A549 (cell line): ENCODE data around the gene MCRIP1. TPM values are rescaled to one million over a fixed set of nuclear protein-coding genes. Genes with fewer than 3 reads are reported as not detected.

ENCODE experiments used
- ATAC-seq, 2 experiments: fragments of 200-7000 bp in 1 of 2; fragments of >200 bp in 1 of 2; cut with Nextera tagmentation in 1 of 2; cut with Tn5 transposase in 1 of 2; 3 replicates each; pipeline versions ENCODE4 v1.8.0 to v1.9.1; 2018 to 2020; ENCODE audit warnings: mild to moderate bottlenecking in 1 of 2, moderate library complexity in 1 of 2
- CTCF ChIA-PET: fragments of 300-600 bp; sonication (Branson Sonifier 250); formaldehyde crosslinking; extraction: SDS; loops from one replicate; lab custom pipeline; 2021; ENCODE audit warnings: antibody characterized with exemption, inconsistent platforms; lab: Yijun Ruan, JAX
- POLR2A ChIA-PET: fragments of 350-600 bp; formaldehyde crosslinking; extraction: SDS; loops from one replicate; lab custom pipeline; 2021; ENCODE audit warnings: antibody characterized with exemption, inconsistent platforms; lab: Yijun Ruan, JAX
- DNase-seq, 2 experiments: peaks; one replicate each; pipeline versions ENCODE4 v3.0.0 to v3.0.0-alpha.2; 2011 to 2016; ENCODE audit warnings: low read depth in 1 of 2, low spot score in 1 of 2
- FAIRE-seq: peaks from 2 replicates; lab custom pipeline; 2011; peaks lifted over from hg19 to GRCh38; lab: Jason Lieb, UNC
- H3K27ac ChIP-seq, 2 experiments: fragments of >200 bp; sonication (Bioruptor Twin); formaldehyde crosslinking; 3 replicates each; pipeline ENCODE4 v1.5.1; 2016 to 2017
- H3K4me1 ChIP-seq: fragments of >200 bp; sonication (Bioruptor Twin); formaldehyde crosslinking; 3 replicates; pipeline ENCODE4 v1.6.1; 2016
- H3K4me2 ChIP-seq: fragments of >200 bp; sonication (Bioruptor Twin); formaldehyde crosslinking; 3 replicates; pipeline ENCODE4 v1.6.1; 2016
- H3K4me3 ChIP-seq: fragments of >200 bp; sonication (Bioruptor Twin); formaldehyde crosslinking; 3 replicates; pipeline ENCODE4 v1.5.1; 2016
- H3K9me3 ChIP-seq: fragments of >200 bp; sonication (Bioruptor Twin); formaldehyde crosslinking; 3 replicates; pipeline ENCODE4 v1.6.1; 2016
- BCL3 ChIP-seq: fragments of >200 bp; sonication (Bioruptor Twin); formaldehyde crosslinking; IDR thresholded peaks from 3 replicates; pipeline ENCODE4 v1.6.1; 2016
- CEBPB ChIP-seq, 2 experiments: fragments of >200 bp in 1 of 2; sonication (Bioruptor Twin) in 1 of 2; formaldehyde crosslinking in 1 of 2; IDR thresholded peaks; 2 replicates each; pipeline ENCODE4 v1.6.1; 2012 to 2016
- CHD2 ChIP-seq: fragments of 150-350 bp; IDR thresholded peaks from 2 replicates; pipeline ENCODE4 v1.6.1; 2014; ENCODE audit warnings: low read length; ENCODE audit not compliant: partially characterized antibody
- CTCF ChIP-seq: fragments of >200 bp; sonication (Bioruptor Twin); formaldehyde crosslinking; IDR thresholded peaks from 3 replicates; pipeline ENCODE4 v1.5.1; 2016
- E2F6 ChIP-seq: IDR thresholded peaks from 2 replicates; pipeline ENCODE4 v1.6.1; 2012; ENCODE audit warnings: low read depth, borderline replicate concordance
- EHMT2 ChIP-seq: fragments of 200-600 bp; sonication (generic); IDR thresholded peaks from 2 replicates; pipeline ENCODE4 v1.6.1; 2016; ENCODE audit warnings: antibody characterized with exemption, low read depth, mild to moderate bottlenecking, moderate library complexity
- ESRRA ChIP-seq: fragments of 150-350 bp; IDR thresholded peaks from 2 replicates; pipeline ENCODE4 v1.6.1; 2014; ENCODE audit warnings: mild to moderate bottlenecking, low read length, borderline replicate concordance
- FOSB ChIP-seq: fragments of 250-450 bp; sonication (Bioruptor Pico); IDR thresholded peaks from 2 replicates; pipeline ENCODE4 v1.5.0; 2020; ENCODE audit warnings: mild to moderate bottlenecking, moderate library complexity
- FOSL2 ChIP-seq, 2 experiments: fragments of 450-650 bp in 1 of 2; fragments of >200 bp in 1 of 2; sonication (Bioruptor Twin) in 1 of 2; formaldehyde crosslinking; IDR thresholded peaks; 2 replicates each; pipeline versions ENCODE4 v1.5.0 to v1.6.1; 2016 to 2020; ENCODE audit warnings: mild to moderate bottlenecking in 1 of 2, moderate library complexity in 1 of 2
- GATA3 ChIP-seq: IDR thresholded peaks from 2 replicates; pipeline ENCODE4 v1.6.1; 2012; ENCODE audit warnings: borderline replicate concordance
- HDAC2 ChIP-seq: fragments of 200-600 bp; sonication (generic); IDR thresholded peaks from 2 replicates; pipeline ENCODE4 v1.6.1; 2016
- HEYL ChIP-seq: fragments of 250-450 bp; sonication (Bioruptor Pico); IDR thresholded peaks from 2 replicates; pipeline ENCODE4 v1.8.0; 2021; ENCODE audit warnings: mild to moderate bottlenecking, moderate library complexity
- KDM5A ChIP-seq: fragments of 200-600 bp; sonication (generic); IDR thresholded peaks from 2 replicates; pipeline ENCODE4 v1.6.1; 2016; ENCODE audit warnings: antibody characterized with exemption, mild to moderate bottlenecking
- MAFK ChIP-seq: fragments of 450-650 bp; IDR thresholded peaks from 2 replicates; pipeline ENCODE4 v1.6.1; 2014; ENCODE audit not compliant: partially characterized antibody
- MAX ChIP-seq: IDR thresholded peaks from 2 replicates; pipeline ENCODE4 v1.6.1; 2012
- POLR2A ChIP-seq: IDR thresholded peaks from 2 replicates; pipeline ENCODE4 v1.6.1; 2012; ENCODE audit warnings: mild to moderate bottlenecking, low read length
- POLR2AphosphoS2 ChIP-seq: conservative IDR thresholded peaks from 2 replicates; pipeline ENCODE4 v1.6.1; 2012; ENCODE audit warnings: low read length, improper control_type of control experiment, inconsistent platforms
- RARB ChIP-seq: fragments of 250-450 bp; sonication (Bioruptor Pico); IDR thresholded peaks from 2 replicates; pipeline ENCODE4 v1.8.0; 2021; ENCODE audit warnings: mild to moderate bottlenecking, moderate library complexity
- REST ChIP-seq: fragments of 200-600 bp; sonication (generic); IDR thresholded peaks from 2 replicates; pipeline ENCODE4 v1.6.1; 2016; ENCODE audit warnings: antibody characterized with exemption, mild to moderate bottlenecking, moderate library complexity
- SREBF2 ChIP-seq: fragments of 450-650 bp; IDR thresholded peaks from 2 replicates; pipeline ENCODE4 v1.6.1; 2014; ENCODE audit warnings: mild to moderate bottlenecking, moderate library complexity
- TFCP2L1 ChIP-seq: fragments of 250-450 bp; sonication (Bioruptor Pico); IDR thresholded peaks from 2 replicates; pipeline ENCODE4 v1.5.0; 2021; ENCODE audit warnings: mild to moderate bottlenecking
- USF2 ChIP-seq: fragments of 450-650 bp; IDR thresholded peaks from 2 replicates; pipeline ENCODE4 v1.6.1; 2014; ENCODE audit warnings: antibody characterized with exemption
- ZC3H11A ChIP-seq: fragments of 450-650 bp; IDR thresholded peaks from 2 replicates; pipeline ENCODE4 v1.6.1; 2014; ENCODE audit warnings: antibody characterized with exemption, mild to moderate bottlenecking
- ZNF302 ChIP-seq: fragments of 250-450 bp; sonication (Bioruptor Pico); IDR thresholded peaks from 2 replicates; pipeline ENCODE4 v1.9.0; 2021; ENCODE audit warnings: inconsistent platforms, mild to moderate bottlenecking, moderate library complexity
- WGBS: methylation state at CpG from one replicate; pipeline ENCODE4 v1.1.6; 2017; ENCODE audit errors: missing lambda C conversion rate; 5-methylcytosine and 5-hydroxymethylcytosine counted together
- polyA plus RNA-seq, 4 experiments: library from polyadenylated mRNA; depleted of rRNA in 3 of 4; stranded (reverse); fragments of >200 nt; fragmentation: RNase III in 1 of 4; extraction: RNeasy Plus Mini Kit Qiagen cat#74134 plus additional on column Dnase treatment in 1 of 4; gene quantifications; 2 replicates in 3 of 4; 3 replicates in 1 of 4; pipeline ENCODE4 v1.2.3, GENCODE V29; 2011 to 2017

The MCRIP1 gene
- polyA plus RNA-seq, 2 of the 4 experiments (the other 2 are of a cell fraction), result 32.0 to 51.0 TPM

- no peak for TF ChIP-seq REST
- no peak for TF ChIP-seq HDAC2
- no peak for TF ChIP-seq CTCF
These were observed 35.7 kb upstream of the MCRIP1 start (continued) for GRCh38 chr17:81868674-81869220.

- H3K27ac ChIP-seq, result peak overlapping the region; percentile 97 to 100
- H3K4me1 ChIP-seq, result peaks cover 56% of the 10 kb centered on the region
- CTCF ChIA-PET, result interaction anchor here (0.6 to 8.6 kb wide), 19 partner anchors 9 to 153 kb away, joined by 3 to 126 read pairs (median 5); partner anchors contain the start of genes CENPX and MCRIP1
- peak overlapping the region; percentile 97 for H3K4me2 ChIP-seq
- no peaks in the 10 kb centered on the region for H3K9me3 ChIP-seq
- FAIRE-seq, result no peak
- WGBS, result 53% methylated on average over 27 of the region's 28 CpGs
- peak in 1 of 2 experiments; percentile 73 for DNase-seq
- ATAC-seq, result peak; percentile 11 to 12
- no peak overlapping the region for H3K4me3 ChIP-seq
- POLR2A ChIA-PET, result interaction anchor here (1.5 to 1.9 kb wide), 2 partner anchors 7 to 15 kb away, joined by 3 to 4 read pairs; partner anchors contain the start of gene P4HB
- no peak for TF ChIP-seq ZNF302 (CRISPR knock-in tag)
- TF ChIP-seq EHMT2, result no peak
- TF ChIP-seq ESRRA, result no peak
- TF ChIP-seq MAFK, result no peak
- TF ChIP-seq BCL3, result peak; percentile 29; the same call in 2 of the 3 replicates
- no peak for TF ChIP-seq KDM5A
- TF ChIP-seq POLR2A, result peak; percentile 58
- TF ChIP-seq RARB, result no peak; the same call in 1 of the 2 replicates
- TF ChIP-seq FOSB (CRISPR knock-in tag), result no peak; the same call in 1 of the 2 replicates
- TF ChIP-seq GATA3, result peak; percentile 14
- TF ChIP-seq USF2, result 0 out of 2 replicates have a peak, but pooled peaks have one; percentile 4
- 0 out of 2 replicates have a peak, but pooled peaks have one; percentile 21 for TF ChIP-seq E2F6
- peak; percentile 27; the same call in 1 of the 2 replicates for TF ChIP-seq POLR2AphosphoS2
- peak; percentile 19; the same call in 1 of the 2 replicates for TF ChIP-seq REST
- peak; percentile 78 for TF ChIP-seq MAX
- TF ChIP-seq CHD2, result no peak
- no peak for TF ChIP-seq HEYL (CRISPR knock-in tag)
- no peak for TF ChIP-seq ZC3H11A
- no peak for TF ChIP-seq CEBPB (IDR thresholded peaks at IDR 0.05)
- TF ChIP-seq HDAC2, result no peak
- TF ChIP-seq TFCP2L1 (CRISPR knock-in tag), result 0 out of 2 replicates have a peak, but pooled peaks have one; percentile 22
- TF ChIP-seq SREBF2, result no peak
- no peak for TF ChIP-seq FOSL2 (IDR thresholded peaks at IDR 0.05)
- no peak for TF ChIP-seq FOSL2 (CRISPR knock-in tag; IDR thresholded peaks at IDR 0.05)
These were observed 35.0 kb upstream of the MCRIP1 start for GRCh38 chr17:81867991-81868673.
